B cell (primary cell): Measurements from ENCODE around the gene FCGBP.

Source experiments
- CTCF ChIP-seq: fragments of 200-600 bp; IDR thresholded peaks from one replicate; pipeline ENCODE4 v1.8.0; 2022; ENCODE audit warnings: antibody characterized with exemption, mild to moderate bottlenecking
- EZH2 ChIP-seq: IDR thresholded peaks from 2 replicates; pipeline ENCODE4 v1.6.1; 2012; ENCODE audit warnings: borderline replicate concordance, low read depth, mild to moderate bottlenecking, moderate library complexity, low read length; ENCODE audit not compliant: insufficient read depth, poor library complexity, severe bottlenecking

GRCh38 chr19:39941615-39942365, 7.4 kb upstream of the FCGBP start:
- no peak for TF ChIP-seq CTCF
- TF ChIP-seq EZH2: no peak
